Central memory CD8-positive, alpha-beta T cell (primary cell): ENCODE measurements around the gene SIT1.

Experiments
- ATAC-seq: fragments of 150-1000 bp; cut with Tn5 transposase; replicated peaks from 2 replicates; pipeline ENCODE4 v1.10.0; 2022; ENCODE audit warnings: mild to moderate bottlenecking, moderate FRiP score, moderate number of reproducible peaks; ENCODE audit not compliant: poor library complexity, severe bottlenecking; ENCODE audit errors: extremely low read depth
- DNase-seq, 2 donors: peaks; one replicate each; pipeline ENCODE4 v3.0.0; 2021; ENCODE audit warnings: low spot score in 2 of 2
- H3K27ac Mint-ChIP-seq: one replicate; pipeline ENCODE4 v1.8.0; 2022; ENCODE audit warnings: low read depth, mild to moderate bottlenecking, moderate library complexity, mixed read lengths
- H3K27me3 Mint-ChIP-seq: one replicate; pipeline ENCODE4 v1.8.0; 2022; ENCODE audit warnings: mixed read lengths
- H3K36me3 Mint-ChIP-seq: one replicate; pipeline ENCODE4 v1.8.0; 2022; ENCODE audit warnings: mild to moderate bottlenecking, moderate library complexity, mixed read lengths; ENCODE audit not compliant: insufficient read depth
- H3K4me1 Mint-ChIP-seq: one replicate; pipeline ENCODE4 v1.8.0; 2022; ENCODE audit warnings: mixed read lengths
- H3K4me3 Mint-ChIP-seq: one replicate; pipeline ENCODE4 v1.8.0; 2022; ENCODE audit warnings: mild to moderate bottlenecking, moderate library complexity, mixed read lengths
- H3K9me3 Mint-ChIP-seq: one replicate; pipeline ENCODE4 v1.8.0; 2022; ENCODE audit warnings: mixed read lengths

Gene SIT1

DNA sequence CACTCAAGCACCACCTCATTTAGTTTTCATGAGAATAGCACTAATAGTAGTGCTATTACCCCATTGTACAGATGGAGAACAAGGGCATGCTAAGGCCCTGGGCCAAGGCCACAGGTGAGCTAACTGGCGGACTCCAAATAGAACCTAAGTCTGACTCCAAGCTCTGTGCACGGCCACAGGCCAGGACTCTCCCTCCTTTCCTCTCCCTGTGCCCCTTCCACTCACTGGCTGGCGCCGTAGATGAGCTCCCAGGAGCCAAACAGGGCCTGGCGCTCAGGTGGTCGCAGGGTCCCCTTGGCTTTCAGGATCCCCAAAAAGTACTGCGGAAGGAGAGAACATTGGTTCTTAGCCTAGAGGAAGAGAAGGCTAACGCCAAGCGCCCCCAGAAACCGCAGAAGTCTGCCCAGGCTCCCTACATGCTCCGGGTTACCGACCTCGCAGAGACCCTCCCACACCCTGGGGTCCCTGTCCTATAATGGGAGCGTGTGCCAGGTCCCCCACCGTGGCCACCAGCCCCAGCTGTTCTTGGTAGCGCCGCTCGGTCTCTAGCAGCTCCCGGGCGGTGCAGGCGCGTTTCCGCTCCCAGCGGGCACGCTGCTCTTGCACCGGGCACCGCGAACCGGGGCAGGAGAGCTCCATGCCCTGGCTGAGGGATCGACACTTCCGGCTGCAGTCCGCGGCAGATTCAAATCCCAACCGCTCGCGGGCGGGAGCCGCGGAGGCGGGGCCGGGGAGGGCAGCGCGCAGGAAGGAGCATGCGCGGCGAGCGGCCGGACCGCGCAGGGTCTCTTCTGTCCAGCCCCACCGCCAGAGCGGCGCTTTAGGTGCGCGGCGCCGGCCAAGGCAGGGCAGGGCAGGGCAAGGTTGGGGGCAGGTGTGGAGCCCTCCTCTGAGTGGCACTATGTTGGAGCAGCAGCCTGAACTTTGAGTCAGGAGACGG is 14.1 kb upstream of the SIT1 start, which contains the start of gene ARHGEF39:
ARHGEF39 (minus strand) TSS at position 665 of the 940 bp plus-strand sequence; CDS start at position 639, 26 bp downstream.
- Mint-ChIP-seq H3K4me1 (peaks cover 58% of the 10 kb centered on the region), H3K9me3 (no peaks in the 10 kb centered on the region), H3K4me3 (peak within 1 kb of the TSS; percentile 82), H3K36me3 (peaks cover 12% of the 10 kb centered on the region), H3K27ac (peak within 1 kb of the TSS; percentile 52), H3K27me3 (no peaks in the 10 kb centered on the region)
- peak; percentile 59 for ATAC-seq
- DNase-seq = peak in 1 of 2 donors; percentile 37

DNA sequence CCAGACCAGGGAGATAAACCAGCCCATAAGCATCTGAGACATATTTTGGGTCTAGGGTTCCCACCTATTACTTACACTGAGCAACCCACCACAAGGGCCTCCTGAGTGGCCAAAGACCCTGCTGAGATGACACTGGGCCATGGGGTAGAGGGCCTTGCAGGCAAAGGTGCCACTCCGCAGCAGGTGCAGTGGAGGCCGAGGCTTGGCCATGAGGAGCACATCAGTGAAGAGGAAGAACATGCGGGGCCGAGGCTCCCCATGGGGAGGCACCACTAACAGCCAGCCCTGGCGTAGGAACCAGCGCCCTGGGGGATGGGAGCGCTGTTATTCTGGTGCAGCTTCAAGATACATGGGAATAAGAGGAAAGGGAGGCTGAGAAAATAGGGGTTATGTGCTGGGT is 11.7 kb upstream of the SIT1 start:
- Mint-ChIP-seq H3K36me3 (peaks cover 34% of the 10 kb centered on the region), H3K9me3 (no peaks in the 10 kb centered on the region), H3K4me1 (peaks cover 77% of the 10 kb centered on the region), H3K27me3 (no peaks in the 10 kb centered on the region), H3K27ac (peak overlapping the region; percentile 50), H3K4me3 (no peak overlapping the region)
- DNase-seq = no peak
- no peak for ATAC-seq

- no peaks in the 10 kb centered on the region for H3K9me3 Mint-ChIP-seq
- H3K27me3 Mint-ChIP-seq = no peaks in the 10 kb centered on the region
- H3K36me3 Mint-ChIP-seq = peaks cover 40% of the 10 kb centered on the region
- peaks cover 83% of the 10 kb centered on the region for H3K4me1 Mint-ChIP-seq
- H3K4me3 Mint-ChIP-seq = peak overlapping the region; percentile 57
- ATAC-seq = peak; percentile 11
- peak overlapping the region; percentile 50 for H3K27ac Mint-ChIP-seq
- peak in 1 of 2 donors; percentile 29 for DNase-seq
Measured at GRCh38 chr9:35661756-35662350, 11.1 kb upstream of the SIT1 start.

GRCh38 chr9:35660966-35661415 is 10.3 kb upstream of the SIT1 start:
- peaks cover 44% of the 10 kb centered on the region for H3K36me3 Mint-ChIP-seq
- DNase-seq = no peak
- H3K27me3 Mint-ChIP-seq = no peaks in the 10 kb centered on the region
- H3K4me1 Mint-ChIP-seq = peaks cover 85% of the 10 kb centered on the region
- peak overlapping the region; percentile 20 for H3K4me3 Mint-ChIP-seq
- no peaks in the 10 kb centered on the region for H3K9me3 Mint-ChIP-seq
- no peak for ATAC-seq
- peak overlapping the region; percentile 50 for H3K27ac Mint-ChIP-seq

GRCh38 chr9:35659340-35659739 is 8.6 kb upstream of the SIT1 start:
- Mint-ChIP-seq H3K4me3 (peak overlapping the region; percentile 91), H3K27me3 (no peaks in the 10 kb centered on the region), H3K27ac (peak overlapping the region; percentile 100), H3K9me3 (no peaks in the 10 kb centered on the region), H3K36me3 (peaks cover 44% of the 10 kb centered on the region), H3K4me1 (peaks cover 72% of the 10 kb centered on the region)
- ATAC-seq = no peak
- DNase-seq = no peak

GRCh38 chr9:35658968-35659220 is 8.2 kb upstream of the SIT1 start:
- Mint-ChIP-seq H3K27me3 (no peaks in the 10 kb centered on the region), H3K9me3 (no peaks in the 10 kb centered on the region), H3K36me3 (peaks cover 44% of the 10 kb centered on the region), H3K27ac (peak overlapping the region; percentile 100), H3K4me3 (peak overlapping the region; percentile 91), H3K4me1 (peaks cover 68% of the 10 kb centered on the region)
- no peak for ATAC-seq
- no peak for DNase-seq

- peaks cover 44% of the 10 kb centered on the region for H3K36me3 Mint-ChIP-seq
- no peaks in the 10 kb centered on the region for H3K9me3 Mint-ChIP-seq
- H3K4me1 Mint-ChIP-seq = peaks cover 66% of the 10 kb centered on the region
- H3K27me3 Mint-ChIP-seq = no peaks in the 10 kb centered on the region
- ATAC-seq = peak; percentile 53
- H3K4me3 Mint-ChIP-seq = peak within 1 kb of the TSS; percentile 91
- DNase-seq = peak; percentile 75 to 81
- peak within 1 kb of the TSS; percentile 100 for H3K27ac Mint-ChIP-seq
Measured at GRCh38 chr9:35658137-35658967, 7.6 kb upstream of the SIT1 start, which contains the start of gene CCDC107. Gene CCDC107, plus strand, starts transcription at chr9:35658292. Its CDS starts 88 bp downstream, at chr9:35658380.

DNA sequence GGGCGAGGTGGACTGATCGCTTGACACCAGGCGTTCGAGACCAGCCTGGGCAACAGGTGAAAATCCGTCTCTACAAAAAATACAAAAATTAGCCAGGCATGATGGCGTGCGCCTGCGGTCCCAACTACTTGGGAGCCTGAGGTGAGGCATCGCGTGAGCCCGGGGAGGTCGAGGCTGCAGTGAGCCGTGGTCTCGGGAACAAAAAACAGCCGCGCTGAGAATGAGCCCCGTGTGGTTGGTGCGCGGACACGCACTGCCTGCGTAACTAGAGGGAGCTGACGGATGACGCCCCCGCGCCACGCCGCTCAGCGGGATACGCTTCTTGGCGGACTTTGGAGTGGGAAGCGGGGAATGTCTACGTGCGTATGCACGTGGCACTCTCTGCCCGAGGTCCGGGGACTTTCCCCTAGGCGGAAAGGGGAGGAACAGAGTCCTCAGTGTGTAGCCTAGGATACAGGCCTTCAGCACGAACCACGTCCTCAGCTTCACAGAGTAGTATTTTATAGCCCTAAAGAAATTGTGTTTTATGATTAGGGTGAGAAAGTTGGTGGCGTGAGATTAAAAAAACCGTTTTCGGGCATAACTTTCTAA is 6.9 kb upstream of the SIT1 start, which contains the start of gene RMRP:
RMRP (minus strand) TSS at position 474 of the 591 bp plus-strand sequence.
- Mint-ChIP-seq H3K36me3 (peaks cover 44% of the 10 kb centered on the region), H3K9me3 (no peaks in the 10 kb centered on the region), H3K4me3 (peak within 1 kb of the TSS; percentile 91), H3K27ac (peak within 1 kb of the TSS; percentile 100), H3K27me3 (no peaks in the 10 kb centered on the region), H3K4me1 (peaks cover 59% of the 10 kb centered on the region)
- DNase-seq (peak; percentile 73 to 83), ATAC-seq (peak; percentile 87)

- DNase-seq (no peak), ATAC-seq (no peak)
- H3K27ac Mint-ChIP-seq = peak overlapping the region; percentile 100
- H3K36me3 Mint-ChIP-seq = peaks cover 44% of the 10 kb centered on the region
- H3K27me3 Mint-ChIP-seq = no peaks in the 10 kb centered on the region
- peaks cover 52% of the 10 kb centered on the region for H3K4me1 Mint-ChIP-seq
- peak overlapping the region; percentile 91 for H3K4me3 Mint-ChIP-seq
- no peaks in the 10 kb centered on the region for H3K9me3 Mint-ChIP-seq
Measured at GRCh38 chr9:35656831-35657545, 6.3 kb upstream of the SIT1 start.

- Mint-ChIP-seq H3K9me3 (no peaks in the 10 kb centered on the region), H3K4me1 (peaks cover 50% of the 10 kb centered on the region), H3K27me3 (no peaks in the 10 kb centered on the region), H3K36me3 (peaks cover 41% of the 10 kb centered on the region), H3K4me3 (peak overlapping the region; percentile 91), H3K27ac (peak overlapping the region; percentile 100)
- DNase-seq (no peak), ATAC-seq (no peak)
Measured at GRCh38 chr9:35656348-35656747, 5.6 kb upstream of the SIT1 start.

DNA sequence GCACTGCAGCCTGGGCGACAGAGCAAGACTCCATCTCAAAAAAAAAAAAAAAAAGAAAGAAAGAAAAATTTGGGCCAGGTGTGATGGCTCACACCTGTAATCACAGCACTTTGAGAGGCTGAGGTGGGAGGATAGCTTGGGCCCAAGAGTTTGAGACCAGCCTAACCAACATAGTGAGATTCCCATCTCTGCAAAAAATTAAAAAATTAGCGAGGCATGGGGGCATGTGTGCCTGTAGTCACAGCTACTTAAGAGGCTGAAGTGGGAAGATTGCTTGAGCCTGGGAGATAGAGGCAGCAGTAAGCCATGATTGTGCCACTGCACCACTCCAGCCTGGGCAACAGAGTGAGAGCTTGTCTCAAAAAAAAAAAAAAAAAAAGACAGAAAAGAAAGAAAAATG is 2.9 kb upstream of the SIT1 start:
- H3K9me3 Mint-ChIP-seq = no peaks in the 10 kb centered on the region
- ATAC-seq (no peak), DNase-seq (no peak)
- peaks cover 25% of the 10 kb centered on the region for H3K36me3 Mint-ChIP-seq
- H3K27me3 Mint-ChIP-seq = no peaks in the 10 kb centered on the region
- peak overlapping the region; percentile 32 for H3K27ac Mint-ChIP-seq
- peaks cover 44% of the 10 kb centered on the region for H3K4me1 Mint-ChIP-seq
- no peak overlapping the region for H3K4me3 Mint-ChIP-seq
